ENCODE measurements around the gene VIPAS39.
A peak's percentile ranks its signal among the peaks of the same experiment; 100 is the strongest.

Gene VIPAS39

GRCh38 chr14:77390188-77390587 lies 67.2 kb downstream of the VIPAS39 start:
- DNase-seq = no peak

GRCh38 chr14:77378701-77379100 lies 78.7 kb downstream of the VIPAS39 start:
- no peak for DNase-seq

- DNase-seq = no peak
Measured at GRCh38 chr14:77377502-77377844, 79.9 kb downstream of the VIPAS39 start.

GRCh38 chr14:77376771-77377501 lies 80.5 kb downstream of the VIPAS39 start, which contains the start of the genes SAMD15 and TMED8:
Gene SAMD15 (plus strand): TSS chr14:77377379. CDS start chr14:77377419, 40 bp downstream.
Gene TMED8 (minus strand): TSS chr14:77377094. CDS start chr14:77377053, 41 bp downstream.
- DNase-seq = peak; percentile 94

Measured in activated effector memory CD4-positive, alpha-beta T cell treated with anti-CD3 and anti-CD28 coated beads, Interleukin-2, amount 50 U/mL, for 16 hours (primary cell).